Astrocyte of the spinal cord (primary cell): ENCODE data around the gene C1orf74.

Experiments used
- DNase-seq: peaks from one replicate; pipeline ENCODE4 v3.0.0; 2011; ENCODE audit warnings: low read depth, low spot score
- H3K4me3 ChIP-seq: 2 replicates; pipeline ENCODE4 v1.5.1; 2011; ENCODE audit warnings: low read depth, mild to moderate bottlenecking, low read length, moderate library complexity
- in situ Hi-C: cut with HindIII; loops from 2 replicates; pipeline ENCODE4 v1.10.0; 2017; ENCODE audit warnings: low sequenced_read_pairs
- TF ChIP-seq, protein P1 (sequence below): IDR thresholded peaks from 2 replicates; pipeline ENCODE4 v1.5.1; 2012; ENCODE audit warnings: low read depth, mild to moderate bottlenecking, low read length, inconsistent platforms

C1orf74 gene

DNA sequence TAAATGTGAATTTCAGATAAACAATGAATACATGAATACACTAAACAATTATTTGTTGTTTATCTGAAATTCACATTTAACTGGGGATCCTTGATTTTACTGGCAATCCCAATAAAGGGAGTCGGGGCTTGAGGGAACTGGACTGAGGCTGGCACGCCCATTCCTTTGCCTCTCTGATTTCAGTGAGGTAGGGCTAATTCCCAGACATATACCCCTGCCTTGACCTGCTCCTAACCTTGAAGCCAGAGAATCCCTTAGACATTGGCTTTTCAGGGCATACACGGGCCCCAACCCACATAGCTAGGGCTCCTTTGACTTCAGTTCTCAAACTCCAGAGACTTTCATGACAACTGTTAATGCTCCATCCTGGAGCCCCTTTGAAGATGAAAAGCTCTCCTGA is 32.6 kb upstream of the C1orf74 start:
- DNase-seq: no peak
- no peak overlapping the region for H3K4me3 ChIP-seq
- TF ChIP-seq, protein P1, sequence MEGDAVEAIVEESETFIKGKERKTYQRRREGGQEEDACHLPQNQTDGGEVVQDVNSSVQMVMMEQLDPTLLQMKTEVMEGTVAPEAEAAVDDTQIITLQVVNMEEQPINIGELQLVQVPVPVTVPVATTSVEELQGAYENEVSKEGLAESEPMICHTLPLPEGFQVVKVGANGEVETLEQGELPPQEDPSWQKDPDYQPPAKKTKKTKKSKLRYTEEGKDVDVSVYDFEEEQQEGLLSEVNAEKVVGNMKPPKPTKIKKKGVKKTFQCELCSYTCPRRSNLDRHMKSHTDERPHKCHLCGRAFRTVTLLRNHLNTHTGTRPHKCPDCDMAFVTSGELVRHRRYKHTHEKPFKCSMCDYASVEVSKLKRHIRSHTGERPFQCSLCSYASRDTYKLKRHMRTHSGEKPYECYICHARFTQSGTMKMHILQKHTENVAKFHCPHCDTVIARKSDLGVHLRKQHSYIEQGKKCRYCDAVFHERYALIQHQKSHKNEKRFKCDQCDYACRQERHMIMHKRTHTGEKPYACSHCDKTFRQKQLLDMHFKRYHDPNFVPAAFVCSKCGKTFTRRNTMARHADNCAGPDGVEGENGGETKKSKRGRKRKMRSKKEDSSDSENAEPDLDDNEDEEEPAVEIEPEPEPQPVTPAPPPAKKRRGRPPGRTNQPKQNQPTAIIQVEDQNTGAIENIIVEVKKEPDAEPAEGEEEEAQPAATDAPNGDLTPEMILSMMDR: no peak
- in situ Hi-C loops: no loop called here

DNA sequence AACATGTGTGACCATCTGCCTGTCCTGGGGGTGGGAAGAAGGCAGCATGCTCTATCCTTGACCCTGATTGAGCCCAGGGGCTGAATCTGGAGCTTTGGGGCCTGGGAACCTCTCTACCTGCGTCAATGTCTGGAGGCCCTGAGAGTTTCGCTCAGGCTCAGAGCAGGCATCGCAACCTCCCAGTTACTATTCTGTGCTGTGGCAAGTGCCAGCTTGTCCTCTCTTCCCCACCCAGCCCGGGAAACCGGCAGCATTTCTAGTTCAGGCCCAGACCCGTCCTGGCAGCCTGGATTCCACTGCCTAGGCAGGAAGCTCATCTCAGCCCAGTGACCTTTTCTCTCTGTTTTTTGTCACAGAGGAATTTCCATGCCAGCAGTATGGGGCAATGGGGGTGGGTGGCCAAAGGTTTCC is 31.6 kb upstream of the C1orf74 start:
- H3K4me3 ChIP-seq: no peak overlapping the region
- DNase-seq: no peak
- TF ChIP-seq, protein P1: no peak
- in situ Hi-C loops: no loop called here

- H3K4me3 ChIP-seq: no peak overlapping the region
- in situ Hi-C loops: no loop called here
- no peak for DNase-seq
- TF ChIP-seq, protein P1: no peak
Measured at GRCh38 chr1:209815490-209815889, 31.1 kb upstream of the C1orf74 start.

DNA sequence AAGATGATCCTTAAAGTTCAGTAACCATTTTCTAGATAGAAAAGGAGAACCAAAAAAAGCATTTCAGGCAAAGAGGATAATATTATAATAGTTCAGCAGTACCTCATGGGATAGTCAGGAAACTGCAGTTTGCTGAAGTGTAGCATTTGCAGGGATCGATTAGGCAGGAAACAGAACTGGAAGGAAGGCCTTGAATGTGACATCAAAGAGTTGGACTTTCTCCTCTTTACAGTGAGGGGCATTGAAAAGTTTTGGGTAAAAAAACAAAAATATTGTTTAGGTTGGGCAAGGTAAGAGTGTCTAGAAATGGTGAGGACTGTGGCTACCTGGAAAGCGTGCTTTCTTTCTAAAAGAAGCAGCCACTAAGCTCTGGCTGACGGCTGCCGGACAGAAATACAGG is 29.5 kb upstream of the C1orf74 start:
- no peak overlapping the region for H3K4me3 ChIP-seq
- in situ Hi-C loops: no loop called here
- TF ChIP-seq, protein P1: no peak
- no peak for DNase-seq

DNA sequence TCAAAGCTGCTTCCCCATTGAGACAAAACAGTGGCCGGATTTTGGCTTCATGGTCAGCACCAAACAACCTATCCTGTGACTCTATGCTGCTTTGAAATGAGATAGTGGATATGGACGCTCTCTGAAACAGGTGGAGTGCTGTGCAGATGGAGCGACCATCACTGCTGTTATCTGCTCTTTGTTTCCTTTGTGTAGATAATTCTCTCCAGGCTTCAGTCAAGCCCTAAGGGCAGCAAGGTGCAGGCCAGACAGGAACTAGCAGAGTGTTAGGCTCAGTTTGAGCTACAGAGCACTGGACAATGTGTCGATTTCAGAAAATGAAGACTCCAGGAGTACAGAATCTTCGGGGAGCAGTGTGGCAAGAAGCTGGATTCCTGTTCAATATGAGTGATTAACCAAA is 26.4 kb upstream of the C1orf74 start:
- TF ChIP-seq, protein P1: no peak
- in situ Hi-C loops: no loop called here
- DNase-seq: no peak

DNA sequence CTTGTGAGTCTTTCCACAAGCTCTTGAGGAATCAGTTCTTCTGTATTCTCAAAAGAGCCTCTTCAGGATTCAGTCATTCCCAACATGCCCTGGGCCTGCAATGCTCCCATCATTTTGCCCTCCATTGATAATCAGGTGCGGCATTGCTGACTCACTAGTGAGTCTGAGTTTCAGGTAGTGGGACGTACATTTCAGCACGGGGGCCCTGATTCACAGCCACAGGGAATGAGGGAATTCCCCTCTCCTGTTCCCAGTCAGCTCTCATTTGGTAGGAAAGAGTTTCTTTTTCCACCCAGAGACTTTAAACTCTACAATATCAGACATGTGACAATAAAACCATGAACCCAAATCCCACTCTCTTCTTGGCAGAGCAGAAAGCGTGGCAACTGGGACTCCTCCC is 25.3 kb upstream of the C1orf74 start:
- TF ChIP-seq, protein P1: no peak
- in situ Hi-C loops: no loop called here
- DNase-seq: no peak
- H3K4me3 ChIP-seq: no peak overlapping the region

More for the DNA sequence above, 26.4 kb upstream of the C1orf74 start:
- no peak overlapping the region for H3K4me3 ChIP-seq

DNA sequence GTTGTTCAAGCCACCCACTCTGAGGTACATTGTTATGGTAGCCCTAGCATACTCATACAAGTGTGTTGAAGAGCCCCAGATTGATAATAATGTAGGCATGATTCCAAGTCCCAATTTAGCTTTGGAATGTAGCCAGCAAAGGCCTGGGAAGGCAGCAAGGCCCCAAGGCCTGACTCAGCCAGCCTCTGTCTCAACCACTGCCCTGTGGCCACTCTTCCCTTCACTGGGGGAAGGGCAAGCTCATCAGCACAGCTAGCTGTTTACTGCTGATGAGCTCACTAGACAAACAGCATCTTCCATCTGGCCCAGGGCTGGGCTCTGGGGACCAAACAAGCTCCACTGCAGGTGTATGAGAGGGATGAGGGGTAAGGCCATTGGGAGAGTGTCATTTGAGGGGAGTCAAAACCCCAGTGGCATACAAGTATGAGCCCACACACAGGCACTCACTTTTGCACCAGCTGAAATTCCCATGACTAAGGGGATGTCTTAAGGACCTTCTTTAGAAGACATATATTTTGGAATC is 23.8 kb upstream of the C1orf74 start:
- in situ Hi-C loops: no loop called here
- TF ChIP-seq, protein P1: no peak
- no peak overlapping the region for H3K4me3 ChIP-seq
- DNase-seq: peak; percentile 93
